Stimulated activated CD8-positive, alpha-beta memory T cell treated with anti-CD3 and anti-CD28 coated beads, Interleukin-15, amount 100 ng/mL, for 1 hour (primary cell): Measurements from ENCODE around the gene C5AR2.
"Not testable (repeated sequence)": the region's sequence is repeated elsewhere in the genome, so short reads cannot be mapped to it uniquely, and the experiment has no call there.

Source experiments
- DNase-seq: peaks from one replicate; pipeline ENCODE4 v3.0.0-alpha.2; 2020; ENCODE audit warnings: low read depth

Gene C5AR2

DNA sequence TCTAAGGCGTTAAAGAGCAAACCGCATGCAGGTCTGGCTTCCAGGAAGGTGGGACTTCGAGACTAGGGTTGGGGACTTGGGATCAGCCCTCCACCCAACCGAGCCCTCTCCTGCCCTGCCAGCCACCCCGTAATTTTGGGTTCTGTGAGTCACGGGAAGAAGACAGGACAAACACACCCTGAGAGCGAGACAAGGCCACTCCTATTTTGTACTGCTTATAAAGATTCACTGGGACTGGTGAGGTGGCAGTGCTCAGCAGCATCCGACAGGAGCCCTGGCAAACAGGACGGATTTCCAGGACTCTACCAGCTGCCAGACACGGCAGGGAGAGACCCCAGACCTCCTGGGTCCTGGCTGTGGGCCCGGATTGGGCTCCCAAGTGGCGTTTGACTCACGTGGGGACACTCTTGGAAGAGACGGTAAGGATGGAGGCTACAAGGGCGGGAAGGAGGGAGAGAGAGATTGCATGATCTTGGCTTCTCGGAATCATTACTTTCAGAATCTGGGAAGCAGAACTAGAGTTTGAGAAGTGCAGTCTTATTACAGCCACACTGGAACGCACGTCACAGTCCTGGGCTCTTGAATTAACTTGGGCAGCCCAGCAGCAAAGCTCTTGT lies at the start of gene C5AR2:
Gene C5AR2 (plus strand): TSS at position 245 of the 617 bp plus-strand sequence. CDS start 8,625 bp downstream, outside the sequence.
- no peak for DNase-seq

GRCh38 chr19:47283405-47284059 lies 48.4 kb upstream of the C5AR2 start:
- DNase-seq: no peak

DNA sequence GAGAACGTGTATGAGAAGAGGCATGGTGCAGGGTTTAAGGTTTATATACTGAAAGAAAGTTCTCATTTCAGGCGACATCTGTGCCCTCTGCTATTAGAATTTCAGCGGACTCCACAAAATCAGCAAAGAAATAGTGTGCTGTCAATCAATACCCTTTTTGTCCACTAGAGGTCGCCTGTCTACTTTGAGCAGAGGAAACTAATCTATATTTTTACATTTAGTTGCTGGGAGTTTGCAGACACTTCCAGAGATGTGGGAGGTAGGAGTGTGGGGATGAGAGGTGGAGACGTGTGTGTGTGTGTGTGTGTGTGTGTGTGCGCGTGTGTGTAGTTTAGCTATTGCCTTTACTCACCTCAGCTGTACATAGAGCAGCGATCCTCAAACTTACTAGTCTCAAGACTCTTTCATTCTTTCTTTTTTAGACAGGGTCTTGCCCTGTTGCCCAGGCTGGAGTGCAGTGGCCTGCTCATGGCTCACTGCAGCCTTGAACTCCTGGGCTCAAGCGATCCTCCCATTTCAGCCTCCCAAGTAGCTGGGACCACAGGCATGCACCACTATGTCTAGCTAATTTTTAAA lies 47.6 kb upstream of the C5AR2 start:
- no peak for DNase-seq

DNA sequence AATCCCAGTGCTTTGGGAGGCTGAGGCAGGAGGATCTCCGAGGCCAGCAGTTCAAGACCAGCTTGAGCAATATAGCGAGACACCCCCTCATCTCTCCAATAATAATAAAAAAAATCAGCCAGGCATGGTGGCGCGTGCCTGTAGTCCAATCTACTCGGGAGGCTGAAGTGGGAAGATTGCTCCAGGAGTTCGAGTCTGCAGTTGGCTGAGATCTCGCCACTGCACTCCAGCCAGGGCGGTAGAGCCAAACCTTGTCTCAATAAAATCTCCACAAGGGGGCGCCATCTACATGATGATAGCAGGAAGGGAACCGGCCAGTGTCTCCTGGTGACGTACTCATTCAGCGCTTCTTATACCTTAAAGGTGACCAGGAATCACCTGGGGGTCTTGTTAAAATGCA lies 35.9 kb upstream of the C5AR2 start:
- peak; percentile 66 for DNase-seq

- DNase-seq: not testable (repeated sequence)
Observed at GRCh38 chr19:47300867-47301266, 31.1 kb upstream of the C5AR2 start.

- DNase-seq: no peak
Observed at GRCh38 chr19:47302249-47302648, 29.7 kb upstream of the C5AR2 start.

- DNase-seq: no peak
Observed at GRCh38 chr19:47303966-47304365, 28.0 kb upstream of the C5AR2 start.

GRCh38 chr19:47305309-47305751 lies 26.6 kb upstream of the C5AR2 start:
- DNase-seq: peak; percentile 35

- no peak for DNase-seq
Observed at GRCh38 chr19:47306303-47306702, 25.7 kb upstream of the C5AR2 start.

DNA sequence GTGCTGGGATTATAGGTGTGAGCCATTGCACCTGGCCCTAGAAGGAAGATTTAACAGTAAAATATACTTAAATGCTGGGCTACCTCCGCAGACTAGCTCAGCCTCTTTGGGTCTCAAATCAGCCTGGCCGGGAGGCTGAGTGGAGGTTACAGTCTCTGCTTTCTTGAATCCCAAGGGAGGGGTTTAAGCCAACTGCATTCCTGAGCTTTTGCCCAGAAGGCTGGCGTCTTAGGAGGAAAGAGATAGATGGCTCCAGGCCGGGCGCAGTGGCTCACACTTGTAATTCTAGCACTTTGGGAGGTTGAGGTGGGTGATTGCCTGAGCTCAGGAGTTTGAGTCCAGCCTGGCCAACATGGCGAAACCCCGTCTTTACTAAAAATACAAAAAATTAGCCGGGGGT lies 22.9 kb upstream of the C5AR2 start:
- no peak for DNase-seq

- no peak for DNase-seq
Observed at GRCh38 chr19:47309608-47310007, 22.4 kb upstream of the C5AR2 start, which contains the start of gene C5AR1. TSS of gene C5AR1 (plus strand) at chr19:47309861. CDS start at chr19:47309896, 35 bp downstream.

DNA sequence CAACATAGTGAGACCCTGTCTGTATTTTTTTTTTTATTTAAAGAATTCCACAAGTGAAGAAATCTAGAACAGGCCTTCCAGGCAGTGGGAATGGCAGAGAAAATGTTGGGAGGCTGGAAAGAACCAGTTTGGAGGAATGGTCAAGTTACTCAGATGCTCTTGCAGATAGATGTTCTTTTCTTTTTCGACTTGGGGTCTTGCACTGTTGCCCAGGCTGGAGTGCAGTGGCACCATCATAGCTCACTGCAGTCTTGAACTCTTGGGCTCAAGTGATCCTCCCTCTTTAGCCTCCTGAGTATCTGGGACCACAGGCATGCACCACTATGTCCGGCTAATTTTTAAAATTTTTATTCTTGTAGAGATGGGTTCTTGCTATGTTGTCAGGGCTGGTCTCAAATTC lies 21.7 kb upstream of the C5AR2 start:
- DNase-seq: no peak

DNA sequence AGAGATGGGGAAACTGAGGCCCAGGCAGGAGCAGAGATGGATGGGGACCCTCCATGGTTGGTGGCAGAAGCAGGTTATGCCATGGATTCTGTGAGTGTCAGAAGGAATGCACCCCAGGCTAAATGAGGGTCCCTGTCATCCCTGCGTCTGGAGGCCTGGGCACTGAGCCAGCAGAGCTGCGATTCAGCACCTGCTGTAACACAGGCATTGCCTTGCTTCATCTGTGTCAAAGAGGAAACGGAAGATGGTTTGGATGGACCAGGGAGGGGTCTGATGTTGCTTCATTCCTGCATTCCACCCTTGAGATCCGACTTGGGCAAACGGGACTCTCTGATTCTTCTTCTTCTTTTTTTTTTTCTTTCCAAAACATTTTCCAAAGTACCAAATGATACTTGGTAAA lies 21.2 kb upstream of the C5AR2 start:
- no peak for DNase-seq

DNA sequence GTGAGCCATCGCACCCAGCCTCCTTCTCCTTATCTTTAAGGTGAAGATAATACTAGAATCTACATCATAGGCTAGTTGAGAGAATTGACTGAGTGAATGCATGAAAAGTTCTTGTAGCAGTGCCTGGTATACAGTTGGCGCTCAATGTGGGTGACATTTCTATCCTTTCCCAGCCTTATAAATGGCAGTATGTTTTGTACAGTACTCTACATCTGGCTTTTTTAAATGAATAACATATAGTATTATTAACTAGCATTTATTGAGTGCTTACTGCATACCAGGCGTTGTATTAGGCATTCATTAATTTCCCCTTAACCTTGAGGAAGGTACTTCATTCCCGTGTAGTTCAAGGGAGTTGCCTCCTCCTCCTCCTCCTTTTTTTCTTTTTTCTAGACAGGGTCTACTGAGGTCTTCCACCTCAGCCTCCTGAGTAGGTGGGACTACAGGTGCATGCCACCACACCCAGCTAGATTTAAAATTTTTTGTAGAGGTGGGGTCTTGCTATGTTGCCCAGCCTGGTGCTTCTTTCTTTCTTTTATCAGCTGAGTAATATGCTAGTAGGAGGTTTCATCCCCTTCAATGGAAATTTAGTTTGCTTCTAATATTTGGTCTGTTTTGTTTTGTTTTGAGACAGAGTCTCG lies 19.5 kb upstream of the C5AR2 start:
- no peak for DNase-seq

DNA sequence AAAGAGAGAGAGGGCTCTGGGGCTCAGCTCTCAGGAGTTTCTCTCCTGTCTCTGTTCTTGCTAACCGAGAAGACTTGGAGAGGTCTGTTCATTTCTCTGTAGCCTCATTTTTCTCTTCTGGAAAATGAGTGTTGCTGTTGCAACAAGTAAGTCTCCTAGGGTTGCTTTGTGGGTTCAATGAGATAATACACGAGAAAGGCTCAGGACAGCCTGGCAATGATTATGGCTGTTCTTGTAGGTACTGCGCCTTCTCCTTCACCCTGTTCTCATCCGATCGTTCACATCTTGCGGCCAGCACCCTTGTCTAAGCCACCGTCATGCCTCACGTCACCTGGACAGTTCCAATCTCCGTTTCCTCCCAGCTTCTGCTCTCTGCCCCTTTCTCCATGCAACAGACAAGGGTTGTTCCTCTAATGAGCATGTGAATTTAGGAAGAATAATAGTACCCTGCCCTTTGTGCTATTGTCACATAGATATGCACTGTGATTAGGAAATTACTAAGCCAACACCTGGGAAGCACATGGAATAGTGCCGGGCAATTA lies 18.1 kb upstream of the C5AR2 start:
- no peak for DNase-seq

DNA sequence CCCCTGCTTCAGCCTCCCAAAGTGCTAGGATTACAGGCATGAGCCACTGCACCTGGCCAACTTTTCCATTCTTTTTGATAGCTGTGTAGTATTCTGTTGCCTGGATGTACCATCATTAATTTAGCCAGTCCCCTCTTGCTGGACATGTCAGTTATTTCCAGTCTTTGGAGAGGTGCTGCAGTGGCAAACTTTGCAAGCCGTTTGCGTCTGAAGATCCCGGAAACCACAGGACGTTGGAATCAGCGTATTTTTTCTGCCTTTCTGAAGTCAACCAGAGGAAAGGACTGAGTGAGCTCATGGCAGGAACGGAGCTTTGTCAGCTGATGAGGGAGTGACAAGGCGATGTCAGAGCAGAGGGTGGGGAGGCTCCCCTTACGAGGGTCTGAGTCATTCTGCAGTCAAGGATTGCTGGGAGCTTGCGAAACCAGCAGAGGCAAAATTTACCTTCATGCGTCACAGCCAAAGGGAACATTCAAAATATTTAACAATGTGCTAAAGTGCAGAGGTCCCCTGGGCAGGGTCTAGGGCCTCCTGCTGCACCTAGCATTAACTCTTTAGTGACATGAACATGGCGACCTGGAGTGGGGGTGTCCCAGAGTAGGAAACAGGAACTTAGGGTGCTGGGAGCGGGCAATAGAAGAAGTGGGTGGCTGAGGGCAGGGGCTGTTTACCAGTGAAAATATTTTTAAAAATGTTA lies 16.7 kb upstream of the C5AR2 start:
- no peak for DNase-seq

DNA sequence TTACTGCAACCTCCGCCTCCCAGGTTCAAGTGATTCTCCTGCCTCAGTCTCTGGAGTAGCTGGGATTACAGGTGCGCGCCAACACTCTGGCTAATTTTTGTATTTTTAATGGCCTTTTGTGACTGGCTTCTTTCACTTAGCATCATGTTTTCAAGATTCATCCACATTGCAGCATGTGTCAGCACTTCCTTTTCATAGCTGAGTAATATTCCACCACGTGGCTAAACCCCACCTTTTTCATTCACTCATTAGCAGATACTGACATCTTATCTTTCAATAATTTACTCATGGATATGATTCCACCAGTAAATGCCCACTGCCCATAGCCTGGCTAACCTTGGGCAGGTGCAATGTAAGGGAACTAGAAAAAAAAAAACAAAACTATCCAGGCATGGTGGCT lies 15.5 kb upstream of the C5AR2 start:
- DNase-seq: no peak

- DNase-seq: no peak
Observed at GRCh38 chr19:47319923-47320871, 11.8 kb upstream of the C5AR2 start.

- DNase-seq: no peak
Observed at GRCh38 chr19:47321630-47322029, 10.3 kb upstream of the C5AR2 start.

DNA sequence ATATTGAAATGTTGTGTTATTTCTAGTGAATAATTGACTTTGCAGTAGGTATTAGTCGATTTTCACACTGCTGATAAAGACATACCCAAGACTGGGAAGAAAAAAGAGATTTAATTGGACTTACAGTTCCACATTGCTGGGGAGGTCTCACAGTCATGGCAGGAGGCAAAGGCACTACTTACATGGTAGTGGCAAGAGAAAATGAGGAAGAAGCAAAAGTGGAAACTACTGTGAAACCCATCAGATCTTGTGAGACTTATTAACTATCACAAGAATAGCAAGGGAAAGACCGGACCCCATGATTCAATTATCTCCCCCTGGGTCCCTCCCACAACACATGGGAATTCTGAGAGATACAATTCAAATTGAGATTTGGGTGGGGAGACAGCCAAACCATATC lies 9.9 kb upstream of the C5AR2 start:
- no peak for DNase-seq

DNA sequence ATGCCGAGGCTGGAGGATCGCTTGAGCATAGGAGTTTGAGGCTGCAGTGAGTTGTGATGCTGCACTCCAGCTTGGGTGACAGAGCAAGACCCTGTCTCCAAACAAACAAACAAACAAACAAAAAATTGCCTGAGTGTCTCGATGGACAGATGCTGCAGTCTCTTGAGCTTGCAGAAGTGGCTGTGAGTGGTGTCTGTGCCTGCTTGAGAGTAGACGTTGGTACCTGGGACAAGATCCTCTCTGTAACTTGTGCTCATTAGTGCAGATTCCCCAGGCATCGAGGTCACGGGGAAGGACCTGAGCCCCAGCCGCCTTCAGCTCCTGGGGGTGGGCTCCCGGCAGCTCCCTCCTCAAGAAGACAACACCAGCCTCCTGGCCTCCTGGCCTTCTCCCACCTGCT lies 8.6 kb upstream of the C5AR2 start:
- no peak for DNase-seq
